ENCODE results near the gene SLC35D2.

SLC35D2 gene

GRCh38 chr9:96399325-96399633 is 15.8 kb upstream of the SLC35D2 start:
- Histone ChIP-seq H3K4me3 (ENCODE audit: low read depth in 1 of 5, low read length in 5 of 5) (no peak overlapping the region), H3K36me3 (ENCODE audit: control insufficient read depth in 5 of 5, insufficient read depth in 5 of 5, low read length in 5 of 5) (no peaks in the 10 kb centered on the region), H3K9ac (ENCODE audit: low read length in 5 of 5) (no peak overlapping the region), H3K27me3 (ENCODE audit: control insufficient read depth in 5 of 5, insufficient read depth in 4 of 5, low read length in 5 of 5) (no peaks in the 10 kb centered on the region), H3K4me1 (ENCODE audit: control insufficient read depth in 5 of 5, insufficient read depth in 5 of 5, low read length in 5 of 5) (no peaks in the 10 kb centered on the region), H3K27ac (ENCODE audit: low read depth, low read length) (no peak overlapping the region), H3K9me3 (ENCODE audit: control insufficient read depth in 5 of 5, low read length in 5 of 5) (peaks cover 0 to 7% (median 5%) of the 10 kb centered on the region in 5 donors)

GRCh38 chr9:96398582-96399324 is 15.2 kb upstream of the SLC35D2 start:
- no peak overlapping the region for H3K27ac ChIP-seq (ENCODE audit: low read depth, low read length)
- H3K36me3 ChIP-seq (ENCODE audit: control insufficient read depth in 5 of 5, insufficient read depth in 5 of 5, low read length in 5 of 5): no peaks in the 10 kb centered on the region
- H3K4me3 ChIP-seq (ENCODE audit: low read depth in 1 of 5, low read length in 5 of 5): no peak overlapping the region
- H3K4me1 ChIP-seq (ENCODE audit: control insufficient read depth in 5 of 5, insufficient read depth in 5 of 5, low read length in 5 of 5): no peaks in the 10 kb centered on the region
- no peak overlapping the region for H3K9ac ChIP-seq (ENCODE audit: low read length in 5 of 5)
- peaks cover 0 to 7% (median 5%) of the 10 kb centered on the region in 5 donors for H3K9me3 ChIP-seq (ENCODE audit: control insufficient read depth in 5 of 5, low read length in 5 of 5)
- no peaks in the 10 kb centered on the region for H3K27me3 ChIP-seq (ENCODE audit: control insufficient read depth in 5 of 5, insufficient read depth in 4 of 5, low read length in 5 of 5)

GRCh38 chr9:96395964-96396363 is 12.5 kb upstream of the SLC35D2 start:
- H3K4me3 ChIP-seq (ENCODE audit: low read depth in 1 of 5, low read length in 5 of 5): no peak overlapping the region

GRCh38 chr9:96394832-96395496 is 11.5 kb upstream of the SLC35D2 start:
- Histone ChIP-seq H3K4me1 (ENCODE audit: control insufficient read depth in 5 of 5, insufficient read depth in 5 of 5, low read length in 5 of 5) (no peaks in the 10 kb centered on the region), H3K4me3 (ENCODE audit: low read depth in 1 of 5, low read length in 5 of 5) (no peak overlapping the region), H3K9me3 (ENCODE audit: control insufficient read depth in 5 of 5, low read length in 5 of 5) (no peaks in the 10 kb centered on the region), H3K27ac (ENCODE audit: low read depth, low read length) (no peak overlapping the region), H3K9ac (ENCODE audit: low read length in 5 of 5) (no peak overlapping the region), H3K27me3 (ENCODE audit: control insufficient read depth in 5 of 5, insufficient read depth in 4 of 5, low read length in 5 of 5) (no peaks in the 10 kb centered on the region), H3K36me3 (ENCODE audit: control insufficient read depth in 5 of 5, insufficient read depth in 5 of 5, low read length in 5 of 5) (no peaks in the 10 kb centered on the region)

More at GRCh38 chr9:96395964-96396363, 12.5 kb upstream of the SLC35D2 start:
- no peaks in the 10 kb centered on the region for H3K36me3 ChIP-seq (ENCODE audit: control insufficient read depth in 5 of 5, insufficient read depth in 5 of 5, low read length in 5 of 5)
- H3K9me3 ChIP-seq (ENCODE audit: control insufficient read depth in 5 of 5, low read length in 5 of 5): peaks cover 0 to 6% (median 5%) of the 10 kb centered on the region in 5 donors
- no peaks in the 10 kb centered on the region for H3K4me1 ChIP-seq (ENCODE audit: control insufficient read depth in 5 of 5, insufficient read depth in 5 of 5, low read length in 5 of 5)
- no peak overlapping the region for H3K27ac ChIP-seq (ENCODE audit: low read depth, low read length)
- no peaks in the 10 kb centered on the region for H3K27me3 ChIP-seq (ENCODE audit: control insufficient read depth in 5 of 5, insufficient read depth in 4 of 5, low read length in 5 of 5)
- H3K9ac ChIP-seq (ENCODE audit: low read length in 5 of 5): no peak overlapping the region

- Histone ChIP-seq H3K27ac (ENCODE audit: low read depth, low read length) (no peak overlapping the region), H3K4me3 (ENCODE audit: low read depth in 1 of 5, low read length in 5 of 5) (no peak overlapping the region), H3K9ac (ENCODE audit: low read length in 5 of 5) (no peak overlapping the region), H3K27me3 (ENCODE audit: control insufficient read depth in 5 of 5, insufficient read depth in 4 of 5, low read length in 5 of 5) (no peaks in the 10 kb centered on the region), H3K4me1 (ENCODE audit: control insufficient read depth in 5 of 5, insufficient read depth in 5 of 5, low read length in 5 of 5) (no peaks in the 10 kb centered on the region), H3K9me3 (ENCODE audit: control insufficient read depth in 5 of 5, low read length in 5 of 5) (no peaks in the 10 kb centered on the region), H3K36me3 (ENCODE audit: control insufficient read depth in 5 of 5, insufficient read depth in 5 of 5, low read length in 5 of 5) (no peaks in the 10 kb centered on the region)
Measured at GRCh38 chr9:96392263-96392662, 8.8 kb upstream of the SLC35D2 start.

- Histone ChIP-seq H3K9ac (ENCODE audit: low read length in 5 of 5) (no peak overlapping the region), H3K4me3 (ENCODE audit: low read depth in 1 of 5, low read length in 5 of 5) (no peak overlapping the region), H3K27ac (ENCODE audit: low read depth, low read length) (no peak overlapping the region)
Measured at GRCh38 chr9:96391021-96391765, 7.7 kb upstream of the SLC35D2 start.

GRCh38 chr9:96388144-96388543 is 4.6 kb upstream of the SLC35D2 start:
- H3K27me3 ChIP-seq (ENCODE audit: control insufficient read depth in 5 of 5, insufficient read depth in 4 of 5, low read length in 5 of 5): no peaks in the 10 kb centered on the region
- H3K27ac ChIP-seq (ENCODE audit: low read depth, low read length): no peak overlapping the region
- H3K9ac ChIP-seq (ENCODE audit: low read length in 5 of 5): no peak overlapping the region
- H3K4me1 ChIP-seq (ENCODE audit: control insufficient read depth in 5 of 5, insufficient read depth in 5 of 5, low read length in 5 of 5): peaks cover 0 to 7% (median 7%) of the 10 kb centered on the region in 5 donors
- H3K4me3 ChIP-seq (ENCODE audit: low read depth in 1 of 5, low read length in 5 of 5): no peak overlapping the region
- no peaks in the 10 kb centered on the region for H3K36me3 ChIP-seq (ENCODE audit: control insufficient read depth in 5 of 5, insufficient read depth in 5 of 5, low read length in 5 of 5)
- no peaks in the 10 kb centered on the region for H3K9me3 ChIP-seq (ENCODE audit: control insufficient read depth in 5 of 5, low read length in 5 of 5)

More at GRCh38 chr9:96391021-96391765, 7.7 kb upstream of the SLC35D2 start:
- Histone ChIP-seq H3K4me1 (ENCODE audit: control insufficient read depth in 5 of 5, insufficient read depth in 5 of 5, low read length in 5 of 5) (no peaks in the 10 kb centered on the region), H3K36me3 (ENCODE audit: control insufficient read depth in 5 of 5, insufficient read depth in 5 of 5, low read length in 5 of 5) (no peaks in the 10 kb centered on the region), H3K9me3 (ENCODE audit: control insufficient read depth in 5 of 5, low read length in 5 of 5) (no peaks in the 10 kb centered on the region), H3K27me3 (ENCODE audit: control insufficient read depth in 5 of 5, insufficient read depth in 4 of 5, low read length in 5 of 5) (no peaks in the 10 kb centered on the region)

GRCh38 chr9:96386157-96386556 is 2.6 kb upstream of the SLC35D2 start:
- no peak overlapping the region for H3K27ac ChIP-seq (ENCODE audit: low read depth, low read length)
- no peaks in the 10 kb centered on the region for H3K9me3 ChIP-seq (ENCODE audit: control insufficient read depth in 5 of 5, low read length in 5 of 5)
- no peaks in the 10 kb centered on the region for H3K36me3 ChIP-seq (ENCODE audit: control insufficient read depth in 5 of 5, insufficient read depth in 5 of 5, low read length in 5 of 5)
- H3K4me1 ChIP-seq (ENCODE audit: control insufficient read depth in 5 of 5, insufficient read depth in 5 of 5, low read length in 5 of 5): peaks cover 1 to 23% (median 20%) of the 10 kb centered on the region in 5 donors
- no peaks in the 10 kb centered on the region for H3K27me3 ChIP-seq (ENCODE audit: control insufficient read depth in 5 of 5, insufficient read depth in 4 of 5, low read length in 5 of 5)
- no peak overlapping the region for H3K9ac ChIP-seq (ENCODE audit: low read length in 5 of 5)
- no peak overlapping the region for H3K4me3 ChIP-seq (ENCODE audit: low read depth in 1 of 5, low read length in 5 of 5)

- Histone ChIP-seq H3K27me3 (ENCODE audit: control insufficient read depth in 5 of 5, insufficient read depth in 4 of 5, low read length in 5 of 5) (no peaks in the 10 kb centered on the region), H3K9me3 (ENCODE audit: control insufficient read depth in 5 of 5, low read length in 5 of 5) (no peaks in the 10 kb centered on the region), H3K4me3 (ENCODE audit: low read depth in 1 of 5, low read length in 5 of 5) (peak overlapping the region; percentile 64 to 76 (median 72)), H3K9ac (ENCODE audit: low read length in 5 of 5) (peak overlapping the region; percentile 34 to 84 (median 75)), H3K4me1 (ENCODE audit: control insufficient read depth in 5 of 5, insufficient read depth in 5 of 5, low read length in 5 of 5) (peaks cover 1 to 23% (median 20%) of the 10 kb centered on the region in 5 donors), H3K27ac (ENCODE audit: low read depth, low read length) (peak overlapping the region; percentile 71), H3K36me3 (ENCODE audit: control insufficient read depth in 5 of 5, insufficient read depth in 5 of 5, low read length in 5 of 5) (peaks cover 0 to 3% (median 0%) of the 10 kb centered on the region in 5 donors)
Measured at GRCh38 chr9:96382839-96383164, 709 bp downstream of the SLC35D2 start.

- Histone ChIP-seq H3K36me3 (ENCODE audit: control insufficient read depth in 5 of 5, insufficient read depth in 5 of 5, low read length in 5 of 5) (peaks cover 0 to 3% (median 0%) of the 10 kb centered on the region in 5 donors), H3K27ac (ENCODE audit: low read depth, low read length) (no peak overlapping the region), H3K4me3 (ENCODE audit: low read depth in 1 of 5, low read length in 5 of 5) (no peak overlapping the region), H3K27me3 (ENCODE audit: control insufficient read depth in 5 of 5, insufficient read depth in 4 of 5, low read length in 5 of 5) (no peaks in the 10 kb centered on the region), H3K9ac (ENCODE audit: low read length in 5 of 5) (peak overlapping the region in 1 of 5 donors; percentile 34), H3K9me3 (ENCODE audit: control insufficient read depth in 5 of 5, low read length in 5 of 5) (no peaks in the 10 kb centered on the region), H3K4me1 (ENCODE audit: control insufficient read depth in 5 of 5, insufficient read depth in 5 of 5, low read length in 5 of 5) (peaks cover 1 to 23% (median 20%) of the 10 kb centered on the region in 5 donors)
Measured at GRCh38 chr9:96382175-96382574, 1.3 kb downstream of the SLC35D2 start.

All from subcutaneous abdominal adipose tissue (tissue), 5 donors.